ENCODE results near the gene CHRND. TPM values are rescaled to one million over a fixed set of nuclear protein-coding genes. Genes with fewer than 3 reads are reported as not detected.

Gene CHRND
- total and polyA plus RNA-seq, 2 of the 4 experiments (the other 2 are of a cell fraction): not detected

DNA sequence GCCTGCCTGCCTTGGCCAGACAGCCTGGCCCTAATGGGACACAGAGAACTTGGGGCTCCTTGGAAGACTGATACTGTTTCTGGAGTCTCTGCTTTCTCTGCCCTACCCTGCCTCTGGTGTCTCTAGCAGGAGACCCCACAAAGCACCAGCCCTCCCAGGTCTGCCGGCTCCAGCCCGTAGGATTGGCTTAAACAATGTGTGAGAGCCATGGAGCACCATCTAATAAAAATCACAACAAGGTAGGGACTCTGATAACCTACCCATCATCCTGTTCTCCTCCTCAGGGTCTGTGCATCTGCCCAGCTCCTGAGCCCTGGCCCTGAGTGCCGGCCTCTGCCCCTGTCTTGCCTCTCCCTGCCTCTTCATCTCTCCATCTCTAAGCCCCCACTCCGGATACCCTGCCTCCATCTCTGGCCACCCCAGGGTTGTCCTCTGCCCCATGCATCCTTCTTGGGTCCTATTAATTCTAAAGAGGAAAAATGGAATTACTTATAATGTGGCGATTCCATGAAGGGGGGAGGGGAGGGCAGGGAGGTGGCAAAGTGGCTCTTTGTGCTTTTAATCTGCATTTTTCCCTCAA is 37.1 kb upstream of the CHRND start:
- dilution Hi-C loops (cut with HindIII; ENCODE audit: low sequenced_read_pairs, unreplicated experiment) (no loop called here), intact Hi-C loops (cut with micrococcal nuclease) (no loop called here), in situ Hi-C loops (cut with MboI; ENCODE audit: low sequenced_read_pairs) (no loop called here)
- ChIA-PET CTCF (no interaction called here), POLR2A (ENCODE audit: unreplicated experiment) (no interaction called here)
- Histone ChIP-seq H3K4me2 (ENCODE audit: low read depth, low read length) (no peak overlapping the region), H4K20me1 (ENCODE audit: insufficient read depth, low read length) (no peaks in the 10 kb centered on the region; the same call in 1 of the 2 replicates), H2AK5ac (ENCODE audit: low read depth, low read length) (no peak overlapping the region), H3K36me3 (ENCODE audit: control insufficient read depth, insufficient read depth, low read length) (no peaks in the 10 kb centered on the region), H2BK15ac (ENCODE audit: low read depth, low read length) (no peak overlapping the region), H4K91ac (ENCODE audit: insufficient read depth, low read depth, low read length) (no peak overlapping the region), H3K14ac (replicated peaks; ENCODE audit: low read depth, low read length) (no peak overlapping the region), H2BK120ac (ENCODE audit: low read depth, low read length) (no peak overlapping the region), H3K18ac (ENCODE audit: low read depth, low read length) (no peak overlapping the region), H3K27ac (ENCODE audit: insufficient read depth, low read length) (no peak overlapping the region), H3K9ac (ENCODE audit: low read depth, low read length) (no peak overlapping the region), H4K8ac (ENCODE audit: low read depth in 2 of 2, low read length in 2 of 2) (no peak overlapping the region), H2AFZ (replicated peaks; ENCODE audit: low read length, poor library complexity) (no peak overlapping the region), H3K4me1 (ENCODE audit: control insufficient read depth, insufficient read depth, low read length) (no peaks in the 10 kb centered on the region; the same call in 1 of the 2 replicates), H3K9me1 (ENCODE audit: insufficient read depth, low read length) (no peaks in the 10 kb centered on the region), H3K23ac (ENCODE audit: low read depth, low read length) (no peak overlapping the region), H3K27me3 (ENCODE audit: control insufficient read depth, insufficient read depth, low read length) (peaks cover 69% of the 10 kb centered on the region), H2BK20ac (ENCODE audit: low read depth, low read length) (no peak overlapping the region), H4K5ac (ENCODE audit: low read depth, low read length) (no peak overlapping the region), H3K9me3 (ENCODE audit: control insufficient read depth, insufficient read depth, low read length) (no peaks in the 10 kb centered on the region), H2BK5ac (ENCODE audit: low read depth, low read length, poor library complexity, severe bottlenecking) (no peak overlapping the region), H3K79me1 (ENCODE audit: low read depth in 1 of 2, low read length in 2 of 2) (no peaks in the 10 kb centered on the region), H3K4me3 (ENCODE audit: insufficient read depth, low read depth, low read length) (no peak overlapping the region), H3K56ac (ENCODE audit: extremely low read depth, insufficient read depth, low read length) (no peak overlapping the region), H3K4ac (ENCODE audit: low read depth, low read length) (no peak overlapping the region), H2AK9ac (replicated peaks; ENCODE audit: low read depth, low read length, poor library complexity) (no peak overlapping the region)
- TF ChIP-seq CHD1 (IDR thresholded peaks at IDR 0.05; ENCODE audit: low read depth, low read length) (no peak), FOS (IDR thresholded peaks at IDR 0.05; ENCODE audit: low read depth, low read length) (no peak), RFX5 (IDR thresholded peaks at IDR 0.05; ENCODE audit: low read depth, low read length) (no peak), CEBPB (IDR thresholded peaks at IDR 0.05; ENCODE audit: low read depth, low read length) (no peak)
- TF ChIP-seq, protein P1, sequence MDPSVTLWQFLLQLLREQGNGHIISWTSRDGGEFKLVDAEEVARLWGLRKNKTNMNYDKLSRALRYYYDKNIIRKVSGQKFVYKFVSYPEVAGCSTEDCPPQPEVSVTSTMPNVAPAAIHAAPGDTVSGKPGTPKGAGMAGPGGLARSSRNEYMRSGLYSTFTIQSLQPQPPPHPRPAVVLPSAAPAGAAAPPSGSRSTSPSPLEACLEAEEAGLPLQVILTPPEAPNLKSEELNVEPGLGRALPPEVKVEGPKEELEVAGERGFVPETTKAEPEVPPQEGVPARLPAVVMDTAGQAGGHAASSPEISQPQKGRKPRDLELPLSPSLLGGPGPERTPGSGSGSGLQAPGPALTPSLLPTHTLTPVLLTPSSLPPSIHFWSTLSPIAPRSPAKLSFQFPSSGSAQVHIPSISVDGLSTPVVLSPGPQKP (IDR thresholded peaks at IDR 0.05; ENCODE audit: borderline replicate concordance, low read depth, low read length): no peak
- no peak for DNase-seq
- no TSS peak for BruUV-seq (replicated peaks)
- WGBS, 2 experiments (ENCODE audit: extremely low coverage in 2 of 2, insufficient read length in 1 of 2): 58% methylated on average over 2 of the region's 5 CpGs; no CpG with 5 or more reads in 1 of the 2 experiments
- no peak for ATAC-seq (ENCODE audit: low read depth)
